BLaER1 treated with 17β-estradiol and CSF1 and Interleukin-3, amounts not matched to agents 10 nM and 100 nM (cell line): Measurements from ENCODE around the gene GMPR.

ENCODE experiments used
- H3K27ac ChIP-seq, 11 experiments: shearing (Covaris generic); formaldehyde crosslinking; 2 replicates each; pipeline ENCODE4 v1.8.1; 2022
- H3K27me3 ChIP-seq, 11 experiments: shearing (Covaris generic); formaldehyde crosslinking; 2 replicates each; pipeline ENCODE4 v1.8.1; 2022
- H3K36me3 ChIP-seq, 11 experiments: shearing (Covaris generic); formaldehyde crosslinking; 2 replicates each; pipeline ENCODE4 v1.8.1; 2022
- H3K4me1 ChIP-seq, 10 experiments: shearing (Covaris generic); formaldehyde crosslinking; 2 replicates each; pipeline ENCODE4 v1.8.1; 2022
- H3K4me2 ChIP-seq, 11 experiments: shearing (Covaris generic); formaldehyde crosslinking; 2 replicates each; pipeline ENCODE4 v1.8.1; 2022
- H3K4me3 ChIP-seq, 10 experiments: shearing (Covaris generic); formaldehyde crosslinking; 2 replicates each; pipeline ENCODE4 v1.8.1; 2022
- H3K9ac ChIP-seq, 11 experiments: shearing (Covaris generic); formaldehyde crosslinking; 2 replicates each; pipeline ENCODE4 v1.8.1; 2022
- H3K9me3 ChIP-seq, 11 experiments: shearing (Covaris generic); formaldehyde crosslinking; replicated peaks in 1 of 11; 2 replicates each; pipeline ENCODE4 v1.8.1; 2022
- H4K20me1 ChIP-seq, 11 experiments: shearing (Covaris generic); formaldehyde crosslinking; 2 replicates each; pipeline ENCODE4 v1.8.1; 2022
- Cebpa-rat ChIP-seq, 11 experiments: shearing (Covaris generic); IDR thresholded peaks; 2 replicates each; pipeline ENCODE4 v1.8.1; 2022

GMPR gene

DNA sequence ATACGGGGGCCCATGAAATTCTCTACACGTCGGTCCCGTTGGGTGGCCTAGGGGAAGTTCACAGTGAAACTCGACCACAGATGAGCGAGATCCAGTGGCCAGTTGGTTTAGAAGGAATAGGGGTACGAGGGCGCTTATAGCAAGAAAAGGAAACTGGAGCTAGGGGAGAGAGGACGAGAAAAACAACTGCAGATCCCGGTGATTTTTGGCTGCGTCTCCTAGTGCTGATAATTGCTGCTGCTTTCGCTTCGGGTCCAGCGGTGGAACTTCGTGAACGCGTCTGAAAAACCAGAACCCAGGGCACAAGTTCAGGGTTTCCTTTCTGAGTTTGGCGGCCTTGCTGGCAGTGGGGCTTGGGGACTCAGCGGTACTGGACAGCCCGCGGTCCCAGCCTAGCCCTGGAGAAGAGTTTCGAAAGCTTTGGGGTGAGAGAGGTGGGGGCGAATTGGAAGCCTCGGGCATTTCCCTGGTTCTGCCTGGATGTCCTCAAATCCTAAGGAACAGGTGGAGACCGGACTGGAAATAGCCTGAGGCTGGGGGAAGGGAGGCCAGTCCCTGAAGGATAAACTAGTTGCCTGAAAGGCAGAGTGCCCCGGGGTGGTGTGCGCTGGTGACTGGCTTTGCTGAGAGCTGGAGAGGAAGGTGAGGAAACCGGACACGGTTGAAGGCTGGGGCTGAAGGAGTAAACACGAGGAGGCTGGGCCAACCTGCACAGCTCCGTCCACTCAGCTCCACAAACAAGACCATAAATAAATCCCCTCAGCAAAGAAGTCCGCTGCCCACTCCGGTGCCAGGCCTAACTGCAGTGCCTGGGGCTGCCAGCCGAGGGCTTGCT lies 793 bp downstream of the GMPR start:
- Histone ChIP-seq H4K20me1 (peaks cover 0 to 56% (median 0%) of the 10 kb centered on the region in 11 experiments; a peak in 10 of 22 replicates), H3K9ac (peak overlapping the region; percentile 17 to 69 (median 62); a peak in 21 of 22 replicates), H3K36me3 (no peaks in the 10 kb centered on the region), H3K27me3 (peaks cover 30 to 87% (median 47%) of the 10 kb centered on the region in 11 experiments), H3K4me1 (peaks cover 32 to 47% (median 43%) of the 10 kb centered on the region in 10 experiments), H3K4me3 (peak overlapping the region; percentile 55 to 71 (median 62)), H3K27ac (peak overlapping the region in 3 of 11 experiments; percentile 9 to 47 (median 21); a peak in 5 of 22 replicates), H3K9me3 (no peaks in the 10 kb centered on the region), H3K4me2 (peak overlapping the region; percentile 85 to 100 (median 98))
- TF ChIP-seq Cebpa-rat (IDR thresholded peaks at IDR 0.05), result no peak

DNA sequence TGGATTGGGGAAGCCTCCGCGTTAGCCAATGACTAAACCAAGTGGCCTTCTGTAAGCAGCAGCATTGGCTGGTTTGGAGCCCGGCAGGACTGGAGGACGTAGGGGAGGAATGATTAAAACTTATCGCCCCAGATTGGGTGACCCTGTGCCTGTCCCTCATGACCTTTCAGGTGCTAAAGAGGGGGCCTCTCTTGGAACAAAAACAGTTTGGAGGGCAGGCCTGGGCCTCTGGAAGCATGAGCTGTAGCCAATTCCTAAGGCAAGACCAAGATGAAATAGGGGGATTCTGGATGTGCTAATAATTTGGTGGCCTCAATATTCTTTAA lies 1.4 kb downstream of the GMPR start:
- H3K4me1 ChIP-seq, result peaks cover 32 to 47% (median 43%) of the 10 kb centered on the region in 10 experiments
- H3K4me2 ChIP-seq, result peak overlapping the region; percentile 85 to 100 (median 98); a peak in 21 of 22 replicates
- no peak for TF ChIP-seq Cebpa-rat (IDR thresholded peaks at IDR 0.05)
- no peak overlapping the region for H3K27ac ChIP-seq
- H3K36me3 ChIP-seq, result no peaks in the 10 kb centered on the region
- peaks cover 30 to 82% (median 47%) of the 10 kb centered on the region in 11 experiments for H3K27me3 ChIP-seq
- no peak overlapping the region; a peak in 1 of 22 replicates for H3K9ac ChIP-seq
- H3K4me3 ChIP-seq, result peak overlapping the region in 1 of 10 experiments; percentile 65; a peak in 3 of 20 replicates
- peaks cover 0 to 56% (median 0%) of the 10 kb centered on the region in 11 experiments; a peak in 10 of 22 replicates for H4K20me1 ChIP-seq
- no peaks in the 10 kb centered on the region for H3K9me3 ChIP-seq

DNA sequence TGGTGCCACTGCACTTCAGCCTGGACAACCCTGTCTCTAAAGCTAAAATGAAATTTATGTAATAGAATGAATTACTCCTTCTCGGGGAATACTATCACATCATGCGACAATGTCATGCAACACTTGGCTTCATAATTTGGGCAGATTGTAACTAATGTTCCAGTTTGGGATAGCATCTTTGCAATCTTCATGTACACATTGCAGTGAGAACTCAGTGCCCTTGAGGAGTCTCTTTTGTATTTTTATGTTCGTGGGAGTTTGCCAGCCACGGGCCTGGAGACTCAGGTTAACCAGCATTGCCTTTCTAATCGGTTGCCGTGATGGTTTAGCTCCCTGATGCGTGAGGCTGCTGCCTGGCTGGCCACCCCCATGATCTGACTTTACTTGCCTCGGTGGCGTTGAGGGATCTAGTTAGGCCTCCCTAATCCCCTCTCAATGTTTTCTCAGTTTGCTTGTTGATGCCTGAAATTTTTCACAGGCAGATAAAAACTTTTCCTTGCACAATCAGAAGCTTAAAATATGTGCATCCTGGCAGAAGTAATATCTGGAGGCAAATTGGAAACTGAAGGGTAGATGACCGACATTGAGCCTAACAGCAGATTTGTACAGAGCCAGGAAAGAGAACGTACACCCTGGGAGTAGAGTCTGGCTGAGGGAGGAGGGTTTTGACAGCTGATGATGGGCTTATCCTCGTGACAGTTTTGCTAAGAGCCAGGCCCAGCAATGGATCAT lies 2.4 kb downstream of the GMPR start:
- Histone ChIP-seq H3K27me3 (peaks cover 30 to 78% (median 42%) of the 10 kb centered on the region in 11 experiments), H3K9me3 (no peaks in the 10 kb centered on the region)
- no peak for TF ChIP-seq Cebpa-rat (IDR thresholded peaks at IDR 0.05)

DNA sequence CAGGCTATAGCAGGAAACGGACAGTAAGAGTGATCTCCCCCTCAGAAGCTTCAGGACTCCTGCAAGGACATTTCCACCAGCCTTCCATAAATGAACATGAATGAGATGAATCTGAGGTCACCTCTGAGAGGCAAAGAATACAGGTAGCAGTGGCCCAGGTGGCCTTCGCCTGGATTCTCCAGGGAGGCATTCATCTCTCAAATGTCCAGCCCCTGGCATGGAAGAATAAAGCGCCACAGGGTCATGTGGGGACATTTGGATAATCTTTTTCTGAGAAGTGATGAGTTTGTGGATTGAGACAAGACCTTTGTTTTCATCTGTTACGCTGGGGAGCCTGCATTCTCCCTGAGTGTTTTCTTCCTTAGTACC lies 2.9 kb downstream of the GMPR start:
- no peak overlapping the region for H3K27ac ChIP-seq
- peaks cover 30 to 74% (median 42%) of the 10 kb centered on the region in 11 experiments for H3K27me3 ChIP-seq
- TF ChIP-seq Cebpa-rat (IDR thresholded peaks at IDR 0.05), result no peak
- peaks cover 0 to 48% (median 0%) of the 10 kb centered on the region in 11 experiments; a peak in 10 of 22 replicates for H4K20me1 ChIP-seq
- H3K4me1 ChIP-seq, result peaks cover 21 to 37% (median 33%) of the 10 kb centered on the region in 10 experiments
- H3K9ac ChIP-seq, result no peak overlapping the region
- H3K9me3 ChIP-seq, result no peaks in the 10 kb centered on the region
- no peak overlapping the region for H3K4me3 ChIP-seq
- H3K4me2 ChIP-seq, result no peak overlapping the region
- H3K36me3 ChIP-seq, result no peaks in the 10 kb centered on the region

More for the DNA sequence above, 2.4 kb downstream of the GMPR start:
- Histone ChIP-seq H3K27ac (no peak overlapping the region), H4K20me1 (peaks cover 0 to 53% (median 0%) of the 10 kb centered on the region in 11 experiments; a peak in 10 of 22 replicates), H3K4me1 (peaks cover 27 to 42% (median 38%) of the 10 kb centered on the region in 10 experiments), H3K4me3 (no peak overlapping the region), H3K9ac (no peak overlapping the region), H3K4me2 (no peak overlapping the region), H3K36me3 (no peaks in the 10 kb centered on the region)

DNA sequence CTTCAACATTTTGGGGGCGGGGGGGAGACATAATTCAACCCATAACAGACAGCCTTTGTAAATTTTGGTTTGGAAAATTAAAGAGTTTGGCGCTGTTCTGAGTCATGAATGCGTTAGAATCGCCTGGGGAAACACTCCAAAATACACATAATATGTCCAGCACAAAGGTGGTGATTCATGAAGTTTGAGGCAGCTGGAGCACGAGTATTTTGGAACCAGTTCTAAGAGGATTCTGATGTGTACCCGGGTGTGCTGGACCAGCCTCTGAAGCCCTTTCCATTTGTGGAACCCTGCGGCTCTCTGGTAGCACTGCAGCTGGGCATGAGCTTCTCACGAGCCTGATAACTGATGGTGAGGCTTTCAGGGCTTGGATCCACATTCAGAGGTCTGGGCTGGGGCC lies 4.7 kb downstream of the GMPR start:
- Histone ChIP-seq H3K4me3 (no peak overlapping the region), H3K36me3 (no peaks in the 10 kb centered on the region), H4K20me1 (peaks cover 0 to 33% (median 0%) of the 10 kb centered on the region in 11 experiments; a peak in 8 of 22 replicates), H3K9ac (no peak overlapping the region), H3K27ac (no peak overlapping the region), H3K4me1 (peaks cover 6 to 19% (median 16%) of the 10 kb centered on the region in 10 experiments; a peak in 19 of 20 replicates), H3K4me2 (no peak overlapping the region), H3K9me3 (no peaks in the 10 kb centered on the region), H3K27me3 (peaks cover 22 to 65% (median 33%) of the 10 kb centered on the region in 11 experiments)
- no peak for TF ChIP-seq Cebpa-rat (IDR thresholded peaks at IDR 0.05)

DNA sequence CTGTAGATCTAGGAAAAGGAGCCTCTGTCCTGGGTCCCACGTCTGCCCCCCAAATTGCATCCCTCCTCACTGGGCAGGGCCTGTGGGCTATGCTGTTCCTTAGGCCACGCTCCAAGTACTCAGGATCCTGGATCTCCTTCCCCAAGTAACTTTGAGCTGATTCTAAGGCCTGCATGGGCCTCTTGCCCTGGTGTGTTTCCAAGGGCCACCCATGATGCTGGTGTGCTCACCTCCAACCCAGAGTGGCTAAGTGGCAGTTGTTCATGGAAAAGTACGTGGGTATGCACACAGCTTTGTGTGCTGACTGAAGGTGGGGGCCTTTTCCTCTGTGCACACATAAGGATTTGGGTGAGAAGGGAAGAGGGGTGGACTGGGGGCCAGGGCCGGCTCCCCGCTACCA lies 5.3 kb downstream of the GMPR start:
- H3K27ac ChIP-seq, result no peak overlapping the region

DNA sequence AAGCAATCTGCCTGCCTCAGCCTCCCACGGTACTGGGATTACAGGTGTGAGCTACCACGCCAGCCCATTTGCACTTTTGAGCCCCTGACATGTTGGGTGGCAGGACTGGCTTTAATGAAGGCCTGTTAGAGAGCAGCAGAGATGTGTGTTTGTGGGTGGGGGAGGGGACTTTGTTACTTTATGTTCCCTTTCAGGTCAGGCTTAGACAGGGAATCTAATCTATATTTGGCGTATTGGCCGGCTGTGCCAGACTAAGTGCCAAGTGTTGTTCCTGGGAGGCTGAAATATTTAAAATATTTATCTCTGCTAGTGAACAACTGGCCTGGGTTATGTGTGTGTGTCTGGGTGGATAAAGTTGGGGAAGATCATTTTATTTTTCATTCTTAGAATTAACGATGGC lies 6.1 kb downstream of the GMPR start:
- Histone ChIP-seq H3K27me3 (peaks cover 8 to 51% (median 19%) of the 10 kb centered on the region in 11 experiments), H3K9me3 (no peaks in the 10 kb centered on the region), H3K4me2 (no peak overlapping the region), H4K20me1 (peaks cover 0 to 19% (median 0%) of the 10 kb centered on the region in 11 experiments; a peak in 5 of 22 replicates), H3K4me3 (no peak overlapping the region), H3K4me1 (peaks cover under 1 to 5% (median 2%) of the 10 kb centered on the region in 10 experiments; a peak in 16 of 20 replicates), H3K27ac (no peak overlapping the region), H3K9ac (no peak overlapping the region), H3K36me3 (no peaks in the 10 kb centered on the region)
- TF ChIP-seq Cebpa-rat (IDR thresholded peaks at IDR 0.05), result no peak

More for the DNA sequence above, 5.3 kb downstream of the GMPR start:
- Histone ChIP-seq H3K4me2 (no peak overlapping the region), H3K9ac (no peak overlapping the region), H3K27me3 (peaks cover 16 to 59% (median 27%) of the 10 kb centered on the region in 11 experiments), H4K20me1 (peaks cover 0 to 27% (median 0%) of the 10 kb centered on the region in 11 experiments; a peak in 8 of 22 replicates), H3K36me3 (no peaks in the 10 kb centered on the region), H3K4me3 (no peak overlapping the region), H3K4me1 (peaks cover 4 to 13% (median 10%) of the 10 kb centered on the region in 10 experiments; a peak in 18 of 20 replicates), H3K9me3 (no peaks in the 10 kb centered on the region)
- no peak for TF ChIP-seq Cebpa-rat (IDR thresholded peaks at IDR 0.05)

DNA sequence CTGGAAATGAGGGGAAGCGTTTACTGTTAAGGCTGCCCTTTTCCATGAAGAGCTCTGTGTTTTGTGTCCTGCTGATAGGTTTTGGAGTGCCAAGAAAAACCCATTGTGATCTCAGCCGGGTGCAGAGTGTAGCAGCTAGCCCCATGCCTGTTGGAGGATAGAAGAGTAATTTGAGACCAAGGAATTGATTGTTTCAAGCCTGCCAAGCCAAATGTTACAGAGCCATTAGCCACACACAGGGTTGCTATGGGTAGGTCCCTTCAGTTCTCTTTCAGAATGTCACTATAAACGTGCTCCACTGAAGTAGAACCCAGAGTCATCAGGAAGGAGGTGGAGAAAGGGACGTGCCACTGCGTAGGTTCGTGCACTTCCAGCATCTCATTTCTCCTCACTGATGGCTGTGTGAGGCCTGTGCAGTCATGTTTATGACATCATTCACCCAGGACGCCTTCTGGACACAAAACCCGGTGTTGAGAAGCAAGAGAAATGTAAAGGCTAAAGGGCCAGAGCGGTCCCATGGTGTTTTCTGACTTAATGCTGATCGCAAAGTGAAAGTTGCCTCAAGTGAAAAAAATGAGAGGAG lies 6.6 kb downstream of the GMPR start:
- Histone ChIP-seq H3K4me1 (peaks cover 0 to 5% (median 0%) of the 10 kb centered on the region in 10 experiments; a peak in 2 of 20 replicates), H3K27ac (no peak overlapping the region), H3K9ac (no peak overlapping the region), H3K36me3 (no peaks in the 10 kb centered on the region), H4K20me1 (peaks cover 0 to 14% (median 0%) of the 10 kb centered on the region in 11 experiments; a peak in 1 of 22 replicates), H3K27me3 (peaks cover 3 to 46% (median 14%) of the 10 kb centered on the region in 11 experiments; a peak in 20 of 22 replicates), H3K4me2 (peak overlapping the region in 1 of 11 experiments; percentile 29; a peak in 3 of 22 replicates), H3K4me3 (no peak overlapping the region), H3K9me3 (no peaks in the 10 kb centered on the region)
- TF ChIP-seq Cebpa-rat (IDR thresholded peaks at IDR 0.05), result no peak
